HFFc6 (cell line): ENCODE measurements around the gene NGEF. TPM values are rescaled to one million over a fixed set of nuclear protein-coding genes. Genes with fewer than 3 reads are reported as not detected.

Experiments
- DNase-seq: peaks from one replicate; pipeline ENCODE4 v3.0.0-alpha.2; 2018
- H3K27ac Mint-ChIP-seq: 2 replicates; pipeline ENCODE4 v1.8.0; 2020; ENCODE audit warnings: mild to moderate bottlenecking, mixed read lengths
- H3K27me3 Mint-ChIP-seq: 2 replicates; pipeline ENCODE4 v1.8.0; 2021; ENCODE audit warnings: mild to moderate bottlenecking, moderate library complexity, mixed read lengths; ENCODE audit not compliant: insufficient read depth
- H3K36me3 Mint-ChIP-seq: 2 replicates; pipeline ENCODE4 v1.8.0; 2021; ENCODE audit warnings: low read depth, mixed read lengths
- H3K4me1 Mint-ChIP-seq: 2 replicates; pipeline ENCODE4 v1.8.0; 2020; ENCODE audit warnings: low read depth, mixed read lengths
- H3K4me3 Mint-ChIP-seq: 2 replicates; pipeline ENCODE4 v1.8.0; 2020; ENCODE audit warnings: mild to moderate bottlenecking, moderate library complexity, mixed read lengths
- H3K9me3 Mint-ChIP-seq: 2 replicates; pipeline ENCODE4 v1.8.0; 2020; ENCODE audit warnings: mild to moderate bottlenecking, mixed read lengths
- CTCF ChIP-seq: fragments of 200-600 bp; sonication (generic); IDR thresholded peaks from 2 replicates; pipeline ENCODE4 v1.5.0; 2021; ENCODE audit warnings: antibody characterized with exemption, mild to moderate bottlenecking
- total RNA-seq, 6 experiments: library from RNA; stranded (reverse); fragmentation: NEBNext Ultra II Directional; extraction: Animal tissue kit (Norgen Biotek cat#: 25700); gene quantifications; 2 replicates in 1 of 6; 3 replicates in 5 of 6; pipeline ENCODE4 v1.2.3, GENCODE V29; 2021

Gene NGEF
- total RNA-seq, 6 experiments from 2014 or later, result 0.20 to 0.36 (median 0.28) TPM; not detected in 3

- Mint-ChIP-seq H3K27ac (no peak overlapping the region), H3K27me3 (peaks cover 53% of the 10 kb centered on the region), H3K36me3 (no peaks in the 10 kb centered on the region; the same call in 1 of the 2 replicates), H3K9me3 (no peaks in the 10 kb centered on the region), H3K4me3 (no peak overlapping the region), H3K4me1 (peaks cover 19% of the 10 kb centered on the region)
- DNase-seq, result no peak
- TF ChIP-seq CTCF, result no peak
Measured at GRCh38 chr2:233048569-233049193, 35.6 kb upstream of the NGEF start.

GRCh38 chr2:233047667-233048066 lies 34.6 kb upstream of the NGEF start:
- Mint-ChIP-seq H3K4me1 (peaks cover 19% of the 10 kb centered on the region), H3K4me3 (no peak overlapping the region), H3K27me3 (peaks cover 62% of the 10 kb centered on the region), H3K27ac (no peak overlapping the region), H3K36me3 (no peaks in the 10 kb centered on the region; the same call in 1 of the 2 replicates), H3K9me3 (no peaks in the 10 kb centered on the region)
- TF ChIP-seq CTCF, result no peak
- no peak for DNase-seq

GRCh38 chr2:233047206-233047605 lies 34.1 kb upstream of the NGEF start:
- TF ChIP-seq CTCF, result no peak

GRCh38 chr2:233044974-233045605 lies 32.0 kb upstream of the NGEF start:
- DNase-seq, result no peak
- peaks cover 63% of the 10 kb centered on the region for H3K27me3 Mint-ChIP-seq
- no peak overlapping the region for H3K27ac Mint-ChIP-seq
- H3K36me3 Mint-ChIP-seq, result no peaks in the 10 kb centered on the region; the same call in 1 of the 2 replicates
- peaks cover 13% of the 10 kb centered on the region for H3K4me1 Mint-ChIP-seq
- no peak for TF ChIP-seq CTCF
- H3K4me3 Mint-ChIP-seq, result no peak overlapping the region
- H3K9me3 Mint-ChIP-seq, result no peaks in the 10 kb centered on the region

More at GRCh38 chr2:233047206-233047605, 34.1 kb upstream of the NGEF start:
- Mint-ChIP-seq H3K27me3 (peaks cover 61% of the 10 kb centered on the region), H3K9me3 (no peaks in the 10 kb centered on the region), H3K27ac (no peak overlapping the region), H3K4me3 (no peak overlapping the region), H3K4me1 (peaks cover 19% of the 10 kb centered on the region), H3K36me3 (no peaks in the 10 kb centered on the region; the same call in 1 of the 2 replicates)
- no peak for DNase-seq

GRCh38 chr2:233042549-233042948 lies 29.5 kb upstream of the NGEF start:
- Mint-ChIP-seq H3K4me3 (no peak overlapping the region), H3K4me1 (peaks cover 13% of the 10 kb centered on the region), H3K9me3 (no peaks in the 10 kb centered on the region), H3K27ac (no peak overlapping the region), H3K36me3 (peaks cover 4% of the 10 kb centered on the region; the same call in 1 of the 2 replicates), H3K27me3 (peaks cover 54% of the 10 kb centered on the region)
- no peak for DNase-seq
- TF ChIP-seq CTCF, result no peak
